CD4-positive, alpha-beta memory T cell (primary cell): ENCODE measurements around the gene TNFRSF13B. TPM values are rescaled to one million over a fixed set of nuclear protein-coding genes. Genes with fewer than 3 reads are reported as not detected.

Source experiments
- CTCF ChIA-PET: fragments of 350-600 bp; sonication (Branson Sonifier 250); formaldehyde crosslinking; loops from one replicate; lab custom pipeline; 2021; ENCODE audit warnings: inconsistent platforms; ENCODE audit not compliant: partially characterized antibody; lab: Charles Lee
- POLR2A ChIA-PET: fragments of 350-600 bp; sonication (Branson Sonifier 250); formaldehyde crosslinking; loops from one replicate; lab custom pipeline; 2021; ENCODE audit not compliant: partially characterized antibody; lab: Charles Lee
- DNase-seq, 5 donors: peaks; one replicate each; pipeline versions ENCODE4 v3.0.0 to v3.0.0-alpha.2; 2020 to 2022; ENCODE audit warnings: mixed read lengths in 1 of 5
- H3K27ac ChIP-seq: one replicate; pipeline ENCODE4 v1.7.0; 2013; ENCODE audit warnings: low read depth, low read length
- H3K27me3 ChIP-seq: 2 replicates; pipeline ENCODE4 v1.7.0; 2013; ENCODE audit warnings: mild to moderate bottlenecking, low read length, moderate library complexity; ENCODE audit not compliant: insufficient read depth
- H3K36me3 ChIP-seq: 2 replicates; pipeline ENCODE4 v1.7.0; 2013; ENCODE audit warnings: mild to moderate bottlenecking, low read length, moderate library complexity; ENCODE audit not compliant: insufficient read depth
- H3K4me1 ChIP-seq: 2 replicates; pipeline ENCODE4 v1.7.0; 2013; ENCODE audit warnings: mild to moderate bottlenecking, low read length, moderate library complexity; ENCODE audit not compliant: insufficient read depth
- H3K4me3 ChIP-seq, 2 donors: one replicate each; pipeline ENCODE4 v1.7.0; 2013; ENCODE audit warnings: low read length in 2 of 2, mild to moderate bottlenecking in 1 of 2
- H3K9me3 ChIP-seq, 2 donors: one replicate each; pipeline ENCODE4 v1.7.0; 2013; ENCODE audit warnings: low read length in 2 of 2, control low read depth in 1 of 2; ENCODE audit not compliant: control insufficient read depth in 1 of 2
- H3K27ac Mint-ChIP-seq, 7 donors: one replicate each; pipeline ENCODE4 v1.8.0; 2020 to 2021; ENCODE audit warnings: mixed read lengths in 7 of 7, mild to moderate bottlenecking in 6 of 7, inconsistent platforms in 3 of 7, moderate library complexity in 3 of 7
- H3K27me3 Mint-ChIP-seq, 2 donors: one replicate each; pipeline ENCODE4 v1.8.0; 2020 to 2021; ENCODE audit warnings: mixed read lengths in 2 of 2
- H3K36me3 Mint-ChIP-seq, 2 donors: one replicate each; pipeline ENCODE4 v1.8.0; 2020 to 2021; ENCODE audit warnings: mixed read lengths in 2 of 2, inconsistent platforms in 1 of 2, mild to moderate bottlenecking in 1 of 2
- H3K4me1 Mint-ChIP-seq, 4 donors: one replicate each; pipeline ENCODE4 v1.8.0; 2020 to 2021; ENCODE audit warnings: mixed read lengths in 4 of 4, mild to moderate bottlenecking in 1 of 4
- H3K4me3 Mint-ChIP-seq, 8 donors: one replicate each; pipeline ENCODE4 v1.8.0; 2020 to 2021; ENCODE audit warnings: mixed read lengths in 8 of 8, mild to moderate bottlenecking in 7 of 8, moderate library complexity in 6 of 8, inconsistent platforms in 3 of 8
- H3K9me3 Mint-ChIP-seq, 8 donors: one replicate each; pipeline ENCODE4 v1.8.0; 2020 to 2021; ENCODE audit warnings: mixed read lengths in 8 of 8, mild to moderate bottlenecking in 5 of 8, inconsistent platforms in 3 of 8, moderate library complexity in 1 of 8
- intact Hi-C: fragments of 100-400 bp; cut with micrococcal nuclease; formaldehyde crosslinking; loops from one replicate; pipeline ENCODE4 v1.15.1; 2023
- polyA plus RNA-seq, 2 donors: library from polyadenylated mRNA; unstranded; fragments of 300-500 nt; fragmentation: Illumina TruSeq; gene quantifications; one replicate each; pipeline ENCODE4 v1.2.3, GENCODE V29; 2021
- total RNA-seq, 2 experiments: library from RNA; stranded (reverse); gene quantifications; one replicate each; pipeline ENCODE4 v1.2.3, GENCODE V29; 2021

The TNFRSF13B gene
- total and polyA plus RNA-seq, 4 experiments from 2014 or later: 0.78 TPM; not detected in 3

DNA sequence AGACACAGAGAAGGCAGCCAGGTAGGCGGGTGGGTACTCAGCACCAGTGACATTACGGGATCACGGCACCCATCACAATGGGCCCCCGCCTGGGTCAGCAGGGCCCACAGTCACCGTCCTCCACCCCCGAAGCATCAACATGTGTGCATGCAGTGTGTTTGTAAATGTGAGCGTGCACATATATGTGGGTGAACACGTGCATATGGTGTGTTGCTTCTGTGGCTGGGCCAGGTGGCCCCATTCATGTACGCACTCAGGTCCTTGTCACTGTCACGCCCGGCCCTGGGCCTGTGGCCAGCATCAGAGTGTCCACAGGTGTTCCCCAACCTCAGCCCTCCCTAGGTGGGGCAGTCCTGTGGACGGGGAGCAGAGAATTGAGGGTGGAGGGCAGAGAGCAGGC is 37.1 kb downstream of the TNFRSF13B start:
- Mint-ChIP-seq H3K4me3 (no peak overlapping the region), H3K27ac (no peak overlapping the region), H3K36me3 (no peaks in the 10 kb centered on the region), H3K27me3 (peaks cover 2 to 6% of the 10 kb centered on the region in 2 donors), H3K4me1 (no peaks in the 10 kb centered on the region), H3K9me3 (no peaks in the 10 kb centered on the region)
- Histone ChIP-seq H3K36me3 (no peaks in the 10 kb centered on the region), H3K27ac (no peak overlapping the region), H3K27me3 (no peaks in the 10 kb centered on the region), H3K4me1 (no peaks in the 10 kb centered on the region), H3K4me3 (no peak overlapping the region), H3K9me3 (no peaks in the 10 kb centered on the region)
- intact Hi-C loops: no loop called here
- CTCF ChIA-PET: no interaction called here
- no peak for DNase-seq
- POLR2A ChIA-PET: no interaction called here

DNA sequence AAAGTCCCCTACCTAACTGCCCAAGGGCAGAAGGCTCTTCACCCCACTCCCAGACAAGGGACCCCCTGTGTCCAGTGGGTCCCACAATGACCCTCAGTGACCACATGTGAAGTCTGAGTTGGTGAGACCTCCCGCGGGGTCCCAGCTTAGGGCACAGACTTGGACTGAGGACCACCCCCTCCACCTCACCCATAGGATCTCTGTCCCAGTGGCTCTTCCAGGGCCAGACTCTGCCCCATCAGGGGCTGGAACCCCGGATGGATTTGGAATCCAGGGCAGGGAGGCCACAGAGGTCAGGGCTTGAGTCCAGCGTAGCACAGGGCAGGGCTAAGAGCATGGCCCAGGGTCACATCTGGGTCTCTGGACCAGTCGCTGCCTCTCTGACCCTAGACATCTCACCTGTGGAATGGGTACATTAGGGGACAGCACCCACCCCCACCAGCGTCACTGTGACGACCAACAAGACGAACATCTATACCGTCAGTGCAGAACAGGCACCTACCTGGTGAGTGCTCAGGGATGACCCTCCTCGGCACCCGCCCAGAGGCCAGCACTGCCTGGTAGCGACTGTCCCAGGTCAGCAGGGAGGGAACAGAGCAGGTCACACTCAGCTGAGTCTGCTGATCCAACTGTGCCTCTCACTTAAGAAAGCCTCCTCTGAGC is 37.7 kb downstream of the TNFRSF13B start:
- no peak overlapping the region for H3K4me3 Mint-ChIP-seq
- CTCF ChIA-PET: no interaction called here
- intact Hi-C loops: no loop called here

DNA sequence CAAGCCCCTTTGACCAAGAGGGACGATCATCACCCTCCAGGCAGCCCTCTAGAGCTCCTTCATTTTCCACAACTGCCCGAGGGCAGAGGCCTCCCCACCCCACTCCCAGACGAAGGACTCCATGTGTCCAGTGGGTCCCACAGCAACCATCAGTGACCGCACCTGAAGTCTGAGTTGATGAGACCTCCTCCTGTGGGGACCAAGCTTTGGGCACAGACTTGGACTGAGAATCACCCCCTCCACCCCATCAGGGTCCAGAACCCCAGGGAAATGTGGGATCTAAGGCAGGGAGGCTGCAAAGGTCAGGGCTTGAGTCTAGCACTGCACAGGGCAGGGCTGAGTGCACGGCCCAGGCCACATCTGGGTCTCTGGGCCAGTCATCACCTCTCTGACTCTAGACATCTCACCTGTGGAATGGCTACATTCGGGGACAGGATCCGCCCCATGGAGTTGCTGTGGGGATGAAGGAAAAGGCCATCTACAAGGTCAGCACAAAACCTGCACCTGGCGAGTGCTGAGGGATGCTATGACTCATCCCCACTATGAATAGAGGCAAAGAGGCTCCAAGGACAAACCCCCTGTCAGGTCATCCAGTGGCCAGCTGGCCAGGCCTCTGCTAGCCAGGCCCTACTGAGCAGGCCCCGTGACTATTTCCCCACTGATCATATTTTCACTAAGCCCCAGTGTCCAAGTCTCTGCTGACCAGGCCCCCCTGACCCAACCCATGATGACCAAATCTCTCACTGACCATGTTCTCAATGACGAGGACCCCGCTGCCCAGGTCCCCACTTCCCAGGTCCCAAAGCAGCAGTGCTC is 38.4 kb downstream of the TNFRSF13B start:
- ChIA-PET CTCF (no interaction called here), POLR2A (no interaction called here)
- Mint-ChIP-seq H3K27ac (no peak overlapping the region), H3K27me3 (peaks cover 0 to 6% of the 10 kb centered on the region in 2 donors), H3K9me3 (no peaks in the 10 kb centered on the region), H3K4me3 (no peak overlapping the region), H3K36me3 (no peaks in the 10 kb centered on the region), H3K4me1 (peaks cover 0 to 2% (median 0%) of the 10 kb centered on the region in 4 donors)
- H3K36me3 ChIP-seq: no peaks in the 10 kb centered on the region
- intact Hi-C loops: no loop called here
- no peaks in the 10 kb centered on the region for H3K9me3 ChIP-seq
- DNase-seq: no peak
- no peaks in the 10 kb centered on the region for H3K4me1 ChIP-seq
- H3K27ac ChIP-seq: no peak overlapping the region
- no peaks in the 10 kb centered on the region for H3K27me3 ChIP-seq
- no peak overlapping the region for H3K4me3 ChIP-seq

More for the DNA sequence above, 37.7 kb downstream of the TNFRSF13B start:
- H3K27me3 Mint-ChIP-seq: peaks cover 2 to 6% of the 10 kb centered on the region in 2 donors
- no peaks in the 10 kb centered on the region for H3K9me3 Mint-ChIP-seq
- no peaks in the 10 kb centered on the region for H3K36me3 ChIP-seq
- H3K4me1 Mint-ChIP-seq: no peaks in the 10 kb centered on the region
- POLR2A ChIA-PET: no interaction called here
- no peak overlapping the region for H3K4me3 ChIP-seq
- H3K27me3 ChIP-seq: no peaks in the 10 kb centered on the region
- no peak overlapping the region for H3K27ac Mint-ChIP-seq
- H3K9me3 ChIP-seq: no peaks in the 10 kb centered on the region
- DNase-seq: no peak
- H3K27ac ChIP-seq: no peak overlapping the region
- no peaks in the 10 kb centered on the region for H3K36me3 Mint-ChIP-seq
- no peaks in the 10 kb centered on the region for H3K4me1 ChIP-seq

DNA sequence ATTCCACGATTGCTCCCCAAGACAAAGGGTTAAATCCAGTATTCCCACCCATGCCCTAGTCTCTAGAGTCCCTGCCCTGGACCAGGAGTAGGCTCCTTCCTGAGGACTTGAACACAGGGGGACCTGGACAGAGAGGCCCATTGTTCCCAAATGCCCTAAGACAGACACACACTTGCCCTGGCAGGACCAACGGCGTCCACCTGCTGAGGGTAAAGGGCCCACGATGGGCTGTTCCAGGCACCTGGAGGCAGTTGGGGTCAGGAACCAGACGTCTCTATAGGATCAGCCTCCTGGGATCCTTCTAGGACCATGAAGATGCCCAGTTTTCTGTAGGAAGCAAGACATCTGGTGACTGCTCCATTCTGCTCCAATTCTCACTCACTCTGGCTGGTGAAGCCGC is 39.3 kb downstream of the TNFRSF13B start:
- Mint-ChIP-seq H3K27ac (no peak overlapping the region), H3K4me3 (no peak overlapping the region), H3K4me1 (peaks cover 0 to 2% (median 0%) of the 10 kb centered on the region in 4 donors), H3K27me3 (peaks cover 0 to 4% of the 10 kb centered on the region in 2 donors), H3K9me3 (no peaks in the 10 kb centered on the region), H3K36me3 (no peaks in the 10 kb centered on the region)
- no peaks in the 10 kb centered on the region for H3K4me1 ChIP-seq
- DNase-seq: no peak
- CTCF ChIA-PET: no interaction called here
- no peaks in the 10 kb centered on the region for H3K36me3 ChIP-seq
- no peaks in the 10 kb centered on the region for H3K9me3 ChIP-seq
- POLR2A ChIA-PET: no interaction called here
- no peaks in the 10 kb centered on the region for H3K27me3 ChIP-seq
- H3K27ac ChIP-seq: no peak overlapping the region
- no peak overlapping the region for H3K4me3 ChIP-seq
- intact Hi-C loops: no loop called here

DNA sequence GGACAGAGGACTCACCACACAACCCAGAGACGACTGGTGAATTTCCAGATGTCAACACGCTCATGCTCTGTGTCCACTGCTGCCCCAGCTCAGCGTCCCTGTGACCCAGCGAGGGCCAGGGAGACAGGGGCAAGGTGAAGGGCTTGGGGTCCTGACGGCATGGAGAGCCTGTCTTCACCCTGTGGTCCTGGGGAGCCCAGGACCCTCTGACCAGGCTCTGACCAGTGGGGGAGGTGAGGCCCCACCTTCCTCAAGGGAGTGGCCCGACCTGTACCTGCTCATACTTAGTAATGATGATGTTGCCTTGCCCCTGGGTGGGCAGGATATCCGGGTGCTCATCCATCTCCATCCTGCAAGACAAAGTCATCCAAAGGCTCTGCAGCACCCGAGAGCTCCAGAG is 39.8 kb downstream of the TNFRSF13B start:
- H3K4me1 ChIP-seq: no peaks in the 10 kb centered on the region
- ChIA-PET CTCF (no interaction called here), POLR2A (no interaction called here)
- H3K4me3 ChIP-seq: no peak overlapping the region
- Mint-ChIP-seq H3K4me1 (peaks cover 0 to 2% (median 0%) of the 10 kb centered on the region in 4 donors), H3K27ac (no peak overlapping the region), H3K27me3 (peaks cover 0 to 4% of the 10 kb centered on the region in 2 donors), H3K9me3 (no peaks in the 10 kb centered on the region), H3K4me3 (no peak overlapping the region), H3K36me3 (no peaks in the 10 kb centered on the region)
- intact Hi-C loops: no loop called here
- H3K36me3 ChIP-seq: no peaks in the 10 kb centered on the region
- no peak overlapping the region for H3K27ac ChIP-seq
- H3K27me3 ChIP-seq: no peaks in the 10 kb centered on the region
- DNase-seq: no peak
- no peaks in the 10 kb centered on the region for H3K9me3 ChIP-seq

DNA sequence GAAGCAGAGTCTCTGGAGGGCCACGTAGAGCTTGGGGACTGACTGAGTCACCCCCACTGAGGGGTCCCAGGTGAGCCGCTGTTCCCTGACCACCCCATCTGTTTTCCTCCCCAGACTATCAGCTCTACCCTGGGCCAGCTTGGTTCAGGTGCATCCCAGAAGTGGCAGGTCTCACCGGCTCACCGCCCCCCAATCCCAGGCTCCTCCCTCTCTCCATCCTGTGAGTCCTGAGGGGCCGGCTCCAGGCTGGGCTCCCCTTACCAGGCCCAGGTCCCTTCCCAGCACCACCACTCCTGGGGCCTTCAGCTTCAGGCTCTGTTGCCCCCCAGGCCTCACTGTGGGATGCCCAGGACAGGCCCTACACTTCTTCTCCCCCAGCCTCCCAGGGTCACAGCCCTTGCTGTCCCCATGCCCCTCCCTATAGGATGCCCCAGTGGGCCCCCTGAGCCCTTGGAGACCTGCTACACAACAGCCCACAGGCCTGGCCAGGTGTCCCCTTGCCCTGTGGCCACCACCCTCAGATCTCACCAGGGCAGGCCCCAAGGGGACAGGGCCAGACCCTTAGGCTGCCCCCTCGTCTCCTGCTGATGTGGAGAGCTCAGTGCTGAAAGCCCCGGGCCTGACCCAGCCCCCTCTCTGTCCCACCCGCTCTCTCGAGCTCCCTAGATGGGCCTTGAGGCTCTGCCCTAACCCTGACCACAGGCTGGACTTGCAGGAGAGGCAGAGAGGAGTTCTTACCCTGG is 40.4 kb downstream of the TNFRSF13B start:
- H3K9me3 ChIP-seq: no peaks in the 10 kb centered on the region
- ChIA-PET CTCF (no interaction called here), POLR2A (no interaction called here)
- intact Hi-C loops: no loop called here
- Mint-ChIP-seq H3K9me3 (no peaks in the 10 kb centered on the region), H3K27me3 (peaks cover 0 to 4% of the 10 kb centered on the region in 2 donors), H3K4me1 (peaks cover 0 to 2% (median 0%) of the 10 kb centered on the region in 4 donors), H3K27ac (peak overlapping the region in 1 of 7 donors; percentile 47), H3K4me3 (no peak overlapping the region), H3K36me3 (no peaks in the 10 kb centered on the region)
- no peaks in the 10 kb centered on the region for H3K27me3 ChIP-seq
- DNase-seq: no peak
- no peaks in the 10 kb centered on the region for H3K4me1 ChIP-seq
- no peak overlapping the region for H3K27ac ChIP-seq
- no peak overlapping the region for H3K4me3 ChIP-seq
- H3K36me3 ChIP-seq: no peaks in the 10 kb centered on the region
